Chondrocyte (in vitro differentiated cells): Measurements from ENCODE around the gene MIB2. TPM values are rescaled to one million over a fixed set of nuclear protein-coding genes. Genes with fewer than 3 reads are reported as not detected.

Experiments
- DNase-seq: peaks from one replicate; pipeline ENCODE4 v3.0.0; 2021; ENCODE audit warnings: mixed read lengths, low spot score
- H3K27ac Mint-ChIP-seq: one replicate; pipeline ENCODE4 v1.8.0; 2021; ENCODE audit warnings: mild to moderate bottlenecking, moderate library complexity, mixed read lengths; ENCODE audit not compliant: unreplicated experiment
- H3K27me3 Mint-ChIP-seq: 2 replicates; pipeline ENCODE4 v1.8.0; 2021; ENCODE audit warnings: low read depth, mixed read lengths
- H3K36me3 Mint-ChIP-seq: 2 replicates; pipeline ENCODE4 v1.8.0; 2021; ENCODE audit warnings: low read depth, mixed read lengths
- H3K4me1 Mint-ChIP-seq: 2 replicates; pipeline ENCODE4 v1.8.0; 2021; ENCODE audit warnings: low read depth, mild to moderate bottlenecking, mixed read lengths
- H3K4me3 Mint-ChIP-seq: one replicate; pipeline ENCODE4 v1.8.0; 2021; ENCODE audit warnings: mild to moderate bottlenecking, moderate library complexity, mixed read lengths; ENCODE audit not compliant: unreplicated experiment
- H3K9me3 Mint-ChIP-seq: 2 replicates; pipeline ENCODE4 v1.8.0; 2021; ENCODE audit warnings: low read depth, mixed read lengths
- total RNA-seq: library from RNA; stranded (reverse); gene quantifications from 3 replicates; pipeline ENCODE4 v1.2.1, GENCODE V29; 2021
- TF ChIP-seq, protein P1 (sequence below): fragments of 200-600 bp; sonication (generic); IDR thresholded peaks from 2 replicates; pipeline ENCODE4 v1.5.0; 2021; ENCODE audit warnings: antibody characterized with exemption, mild to moderate bottlenecking, moderate library complexity

The MIB2 gene
- total RNA-seq, 1 donor from 2014 or later, result 73.8 TPM

- H3K36me3 Mint-ChIP-seq, result peaks cover 5% of the 10 kb centered on the region
- no peaks in the 10 kb centered on the region for H3K9me3 Mint-ChIP-seq
- no peak overlapping the region for H3K4me3 Mint-ChIP-seq
- H3K27ac Mint-ChIP-seq, result peak overlapping the region; percentile 41
- H3K27me3 Mint-ChIP-seq, result no peaks in the 10 kb centered on the region
- DNase-seq, result peak; percentile 79
- peaks cover 27% of the 10 kb centered on the region for H3K4me1 Mint-ChIP-seq
- TF ChIP-seq, protein P1, sequence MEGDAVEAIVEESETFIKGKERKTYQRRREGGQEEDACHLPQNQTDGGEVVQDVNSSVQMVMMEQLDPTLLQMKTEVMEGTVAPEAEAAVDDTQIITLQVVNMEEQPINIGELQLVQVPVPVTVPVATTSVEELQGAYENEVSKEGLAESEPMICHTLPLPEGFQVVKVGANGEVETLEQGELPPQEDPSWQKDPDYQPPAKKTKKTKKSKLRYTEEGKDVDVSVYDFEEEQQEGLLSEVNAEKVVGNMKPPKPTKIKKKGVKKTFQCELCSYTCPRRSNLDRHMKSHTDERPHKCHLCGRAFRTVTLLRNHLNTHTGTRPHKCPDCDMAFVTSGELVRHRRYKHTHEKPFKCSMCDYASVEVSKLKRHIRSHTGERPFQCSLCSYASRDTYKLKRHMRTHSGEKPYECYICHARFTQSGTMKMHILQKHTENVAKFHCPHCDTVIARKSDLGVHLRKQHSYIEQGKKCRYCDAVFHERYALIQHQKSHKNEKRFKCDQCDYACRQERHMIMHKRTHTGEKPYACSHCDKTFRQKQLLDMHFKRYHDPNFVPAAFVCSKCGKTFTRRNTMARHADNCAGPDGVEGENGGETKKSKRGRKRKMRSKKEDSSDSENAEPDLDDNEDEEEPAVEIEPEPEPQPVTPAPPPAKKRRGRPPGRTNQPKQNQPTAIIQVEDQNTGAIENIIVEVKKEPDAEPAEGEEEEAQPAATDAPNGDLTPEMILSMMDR, result no peak
These were observed 62.6 kb downstream of the MIB2 start for GRCh38 chr1:1677718-1678580.

- H3K4me1 Mint-ChIP-seq, result peaks cover 30% of the 10 kb centered on the region
- H3K27ac Mint-ChIP-seq, result peak overlapping the region; percentile 41
- TF ChIP-seq, protein P1, result peak; percentile 25
- H3K27me3 Mint-ChIP-seq, result no peaks in the 10 kb centered on the region
- no peak overlapping the region for H3K4me3 Mint-ChIP-seq
- no peaks in the 10 kb centered on the region for H3K9me3 Mint-ChIP-seq
- peaks cover 3% of the 10 kb centered on the region for H3K36me3 Mint-ChIP-seq
- DNase-seq, result peak; percentile 63
These were observed 63.5 kb downstream of the MIB2 start for GRCh38 chr1:1678581-1679380.

Other genes starting within 250 kb of the MIB2 start
- 86.8 to 128 TPM (median 89.0 TPM) in 3 replicates for gene AURKAIP1, start 240.3 kb upstream of the MIB2 start, total RNA-seq
- 153 to 176 TPM (median 161 TPM) in 3 replicates for gene CCNL2, start 216.2 kb upstream of the MIB2 start, total RNA-seq
- 69.2 to 95.3 TPM (median 75.7 TPM) in 3 replicates for gene MRPL20, start 208.2 kb upstream of the MIB2 start, total RNA-seq
- gene ANKRD65, start 194.2 kb upstream of the MIB2 start, total RNA-seq, result not detected in 3 replicates
- 12.5 to 27.2 TPM (median 24.3 TPM) in 3 replicates for gene VWA1, start 179.8 kb upstream of the MIB2 start, total RNA-seq
- 0.75 to 1.4 TPM (median 1.3 TPM) in 3 replicates for gene ATAD3C, start 165.8 kb upstream of the MIB2 start, total RNA-seq
- gene ATAD3B, start 143.7 kb upstream of the MIB2 start, total RNA-seq, result 24.3 to 31.9 TPM (median 24.7 TPM) in 3 replicates
- 29.9 to 39.6 TPM (median 34.6 TPM) in 3 replicates for gene ATAD3A, start 103.3 kb upstream of the MIB2 start, total RNA-seq
- gene TMEM240, start 74.9 kb upstream of the MIB2 start, total RNA-seq, result 3.6 to 6.1 TPM (median 5.8 TPM) in 3 replicates
- 99.7 to 129 TPM (median 100 TPM) in 3 replicates for gene SSU72, start 40.6 kb upstream of the MIB2 start, total RNA-seq
- gene FNDC10, start 15.4 kb upstream of the MIB2 start, total RNA-seq, result 23.3 to 32.6 TPM (median 24.8 TPM) in 3 replicates
- gene MMP23B, start 16.7 kb downstream of the MIB2 start, total RNA-seq, result 18.3 to 71.4 TPM (median 68.7 TPM) in 3 replicates
- gene CDK11B, start 43.5 kb downstream of the MIB2 start, total RNA-seq, result 21.1 to 24.2 TPM (median 21.8 TPM) in 3 replicates
- 50.9 to 52.2 TPM (median 51.6 TPM) in 3 replicates for gene SLC35E2B, start 77.3 kb downstream of the MIB2 start, total RNA-seq
- 23.8 to 37.8 TPM (median 26.0 TPM) in 3 replicates for gene CDK11A, start 108.9 kb downstream of the MIB2 start, total RNA-seq
- 66.4 to 75.8 TPM (median 68.1 TPM) in 3 replicates for gene NADK, start 163.0 kb downstream of the MIB2 start, total RNA-seq